ENCODE data around the gene ZNF334. TPM values are rescaled to one million over a fixed set of nuclear protein-coding genes. Genes with fewer than 3 reads are reported as not detected.
A peak's percentile ranks its signal among the peaks of the same experiment; 100 is the strongest.

The ZNF334 gene
- total RNA-seq (3.8 TPM), polyA plus RNA-seq (9.3 TPM)
- long read RNA-seq, donor 1 = 0 reads
- long read RNA-seq, donor 2, partial matches to known transcripts = 0 of 1 reads
- long read RNA-seq, donor 2, other reads (novel, unspliced or antisense) = 0 of 1 reads
- long read RNA-seq, donor 3, partial matches to known transcripts = 0 of 1 reads
- long read RNA-seq, donor 3, other reads (novel, unspliced or antisense) = 0 of 1 reads
- long read RNA-seq, donor 4, partial matches to known transcripts = 0 of 2 reads
- long read RNA-seq, donor 4, other reads (novel, unspliced or antisense) = 0 of 2 reads
- long read RNA-seq, donor 5, partial matches to known transcripts = 0 of 3 reads
- long read RNA-seq, donor 5, other reads (novel, unspliced or antisense) = 0 of 3 reads
- long read RNA-seq, donor 6 = 0 reads
- long read RNA-seq, donor 7, partial matches to known transcripts = 0 of 1 reads
- long read RNA-seq, donor 7, other reads (novel, unspliced or antisense) = 0 of 1 reads
- long read RNA-seq, donor 8, partial matches to known transcripts = 0 of 1 reads
- long read RNA-seq, donor 8, other reads (novel, unspliced or antisense) = 0 of 1 reads
- long read RNA-seq, donor 9 = 0 reads
- long read RNA-seq, donor 10, partial matches to known transcripts = 0 of 1 reads
- long read RNA-seq, donor 10, other reads (novel, unspliced or antisense) = 0 of 1 reads

DNA sequence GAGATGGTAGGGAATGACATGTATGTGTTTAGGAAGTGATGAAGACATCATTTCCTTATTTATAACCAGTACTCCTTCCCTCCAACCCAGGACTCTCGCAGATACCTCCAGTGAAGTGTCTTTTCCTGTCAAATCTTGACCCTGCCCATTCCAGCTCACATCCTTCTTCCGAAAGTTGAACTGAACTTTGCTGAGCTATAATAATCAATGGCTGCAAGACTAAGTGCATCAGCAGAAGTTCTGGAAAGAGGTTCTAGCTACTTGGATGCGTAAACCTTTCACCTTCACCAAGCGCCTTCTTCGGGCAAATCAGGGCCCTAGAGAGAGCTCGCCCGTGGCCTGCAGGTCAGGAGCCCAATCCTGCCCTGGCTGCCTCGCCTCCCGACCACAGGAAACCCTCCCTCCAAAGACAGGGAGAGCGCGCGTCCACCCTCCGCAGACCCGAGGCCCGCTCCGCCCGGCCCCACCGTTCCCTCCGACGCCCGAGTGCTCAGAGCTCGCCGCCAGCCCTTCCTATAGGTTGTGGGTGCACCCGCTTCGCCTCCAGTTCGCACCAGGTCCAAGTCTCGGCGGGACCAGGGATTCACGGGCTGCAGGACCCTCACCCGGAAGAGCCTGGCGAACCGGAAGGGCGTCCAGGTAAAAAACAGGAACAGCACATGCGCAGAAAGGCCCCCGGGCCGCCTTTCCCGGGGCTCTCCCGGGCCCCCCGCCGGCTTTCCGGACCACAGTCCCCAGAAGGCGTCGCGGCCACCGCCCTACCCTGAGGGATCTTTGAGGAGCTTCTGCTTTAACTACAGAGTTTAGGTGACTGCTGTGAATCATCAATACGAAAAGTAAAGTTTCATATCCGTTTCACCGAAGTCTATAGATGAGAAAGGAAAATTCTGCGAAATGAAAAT is at the start of gene ZNF334:
Gene ZNF334, minus strand, starts transcription at position 617 of the 902 bp plus-strand sequence. CDS start 1,457 bp downstream, outside the sequence.
- Histone ChIP-seq H3K27ac (ENCODE audit: low read depth in 1 of 2, low read length in 1 of 2) (no peak within 1 kb of the TSS), H3K27me3 (ENCODE audit: control insufficient read depth in 2 of 2, insufficient read depth in 1 of 2, low read length in 1 of 2) (peaks cover 4 to 5% of the 10 kb centered on the region in 2 donors), H3K36me3 (ENCODE audit: control insufficient read depth in 2 of 2, insufficient read depth in 2 of 2, low read length in 1 of 2) (no peaks in the 10 kb centered on the region), H3K4me1 (ENCODE audit: control insufficient read depth in 2 of 2, insufficient read depth in 2 of 2, low read length in 2 of 2) (peaks cover 0 to 4% of the 10 kb centered on the region in 2 donors), H3K9me3 (ENCODE audit: control insufficient read depth in 2 of 2, insufficient read depth in 1 of 2, low read length in 1 of 2) (no peaks in the 10 kb centered on the region), H3K4me3 (ENCODE audit: low read length in 2 of 2) (peak within 1 kb of the TSS; percentile 51 to 59)
- peak in 5 of 9 donors; percentile 9 to 37 (median 15) for DNase-seq (ENCODE audit: low read depth in 6 of 9, low spot score in 9 of 9)
- 6% methylated on average over 49 of the region's 49 CpGs for WGBS

DNA sequence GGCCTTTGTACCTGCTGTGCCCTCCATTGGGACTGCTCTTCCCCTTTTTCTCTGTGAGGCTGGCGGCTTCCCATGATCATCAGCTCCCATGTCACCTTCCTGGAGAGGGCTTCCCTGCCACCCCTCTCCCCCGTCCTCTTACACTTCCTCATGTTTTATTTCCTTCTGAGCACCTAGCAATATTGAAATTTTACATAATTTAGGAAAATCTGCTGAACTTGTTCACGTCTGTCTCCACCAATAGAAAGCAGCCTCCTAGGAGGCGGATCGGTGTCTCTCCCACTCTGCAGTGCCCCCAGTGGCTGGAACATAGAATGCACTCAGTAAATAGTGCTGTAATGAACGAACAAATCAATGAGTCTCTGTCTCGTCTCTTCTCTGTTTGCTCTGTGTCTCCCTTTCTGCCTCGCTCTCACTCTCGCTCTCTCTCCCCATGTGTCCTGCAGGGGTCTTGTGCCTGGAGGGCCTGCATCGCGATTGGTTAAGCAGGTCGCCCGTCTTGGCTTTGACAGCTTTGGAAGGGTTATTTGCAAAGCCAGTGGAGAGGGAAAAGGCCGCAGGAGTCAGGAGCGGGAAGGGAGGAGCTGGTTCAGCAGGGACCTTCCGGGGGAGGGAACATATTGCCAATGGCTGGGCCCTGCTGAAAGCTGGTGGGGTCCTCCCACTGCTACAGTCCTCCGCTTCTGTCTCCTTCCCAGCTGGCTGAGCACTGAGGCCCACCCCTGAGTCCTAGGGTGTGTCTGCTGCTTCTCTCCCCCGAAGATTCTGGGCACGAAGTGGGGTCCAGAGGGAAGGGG is 49.2 kb upstream of the ZNF334 start:
- Histone ChIP-seq H3K9me3 (ENCODE audit: control insufficient read depth in 2 of 2, insufficient read depth in 1 of 2, low read length in 1 of 2) (no peaks in the 10 kb centered on the region), H3K4me1 (ENCODE audit: control insufficient read depth in 2 of 2, insufficient read depth in 2 of 2, low read length in 2 of 2) (peaks cover 0 to 5% of the 10 kb centered on the region in 2 donors), H3K4me3 (ENCODE audit: low read length in 2 of 2) (no peak overlapping the region), H3K27ac (ENCODE audit: low read depth in 1 of 2, low read length in 1 of 2) (no peak overlapping the region), H3K27me3 (ENCODE audit: control insufficient read depth in 2 of 2, insufficient read depth in 1 of 2, low read length in 1 of 2) (no peaks in the 10 kb centered on the region), H3K36me3 (ENCODE audit: control insufficient read depth in 2 of 2, insufficient read depth in 2 of 2, low read length in 1 of 2) (no peaks in the 10 kb centered on the region)
- 34% methylated on average over 19 of the region's 19 CpGs for WGBS
- peak in 7 of 9 donors; percentile 21 to 68 (median 34) for DNase-seq (ENCODE audit: low read depth in 6 of 9, low spot score in 9 of 9)

DNA sequence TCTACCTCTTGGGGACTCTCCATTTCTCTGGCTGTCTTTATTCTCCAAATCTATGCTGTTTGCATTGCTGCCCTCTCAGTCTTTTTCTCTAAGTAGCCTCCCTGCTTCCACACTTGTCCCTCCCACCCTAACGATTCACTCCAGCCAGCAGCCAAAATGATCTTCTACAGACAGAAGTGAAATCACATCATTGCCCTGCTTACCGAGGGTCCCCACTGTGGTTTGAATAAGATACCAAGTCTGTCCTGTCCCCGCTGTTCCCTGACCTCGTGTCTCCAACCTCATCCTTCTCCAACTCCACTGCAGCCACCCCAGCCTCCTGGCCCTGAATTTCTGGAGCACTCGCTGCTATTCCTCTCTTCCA is 48.6 kb upstream of the ZNF334 start:
- DNase-seq (ENCODE audit: low read depth in 6 of 9, low spot score in 9 of 9) = no peak
- WGBS = 52% methylated on average over 5 of the region's 5 CpGs
- Histone ChIP-seq H3K27ac (ENCODE audit: low read depth in 1 of 2, low read length in 1 of 2) (no peak overlapping the region), H3K27me3 (ENCODE audit: control insufficient read depth in 2 of 2, insufficient read depth in 1 of 2, low read length in 1 of 2) (no peaks in the 10 kb centered on the region), H3K36me3 (ENCODE audit: control insufficient read depth in 2 of 2, insufficient read depth in 2 of 2, low read length in 1 of 2) (no peaks in the 10 kb centered on the region), H3K9me3 (ENCODE audit: control insufficient read depth in 2 of 2, insufficient read depth in 1 of 2, low read length in 1 of 2) (no peaks in the 10 kb centered on the region), H3K4me1 (ENCODE audit: control insufficient read depth in 2 of 2, insufficient read depth in 2 of 2, low read length in 2 of 2) (peaks cover 0 to 5% of the 10 kb centered on the region in 2 donors), H3K4me3 (ENCODE audit: low read length in 2 of 2) (no peak overlapping the region)

DNA sequence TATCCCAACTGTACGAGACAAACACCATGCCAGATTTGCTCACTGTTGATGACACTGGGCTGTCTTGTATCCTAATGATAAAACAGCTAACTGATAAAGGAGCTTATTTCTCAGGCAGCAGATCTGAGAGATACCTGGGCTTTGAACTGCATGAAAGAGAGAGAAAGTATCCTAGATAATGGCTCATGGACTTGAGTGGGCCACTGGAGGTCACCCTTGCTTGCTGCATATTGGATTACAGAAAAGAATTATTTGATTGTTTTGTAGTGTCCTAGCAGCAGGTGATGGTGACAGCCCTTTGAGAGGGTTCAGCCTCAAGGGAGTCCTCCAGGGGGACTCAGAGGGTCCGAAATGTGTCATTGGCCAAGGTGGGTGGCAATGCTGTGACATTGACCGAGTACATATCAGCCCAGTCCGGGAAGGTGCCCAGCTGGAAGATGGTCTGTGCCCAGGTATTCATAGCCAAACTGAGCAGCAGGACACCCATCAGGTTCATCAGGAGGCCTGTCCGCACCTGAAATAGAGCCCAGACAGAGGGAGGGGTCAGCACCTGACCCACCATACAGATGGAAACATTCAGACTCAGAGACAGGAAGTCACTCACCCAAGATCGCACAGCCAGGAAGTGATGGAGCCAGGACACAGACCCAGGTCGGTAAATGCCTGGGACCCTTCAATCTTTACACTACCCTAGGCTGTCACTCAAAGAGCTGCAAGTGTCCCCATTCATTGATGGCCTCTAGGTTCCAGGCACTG is 46.5 kb upstream of the ZNF334 start:
- no peaks in the 10 kb centered on the region for H3K27me3 ChIP-seq (ENCODE audit: control insufficient read depth in 2 of 2, insufficient read depth in 1 of 2, low read length in 1 of 2)
- H3K4me1 ChIP-seq (ENCODE audit: control insufficient read depth in 2 of 2, insufficient read depth in 2 of 2, low read length in 2 of 2) = peaks cover 0 to 5% of the 10 kb centered on the region in 2 donors
- no peak for DNase-seq (ENCODE audit: low read depth in 6 of 9, low spot score in 9 of 9)
- no peaks in the 10 kb centered on the region for H3K9me3 ChIP-seq (ENCODE audit: control insufficient read depth in 2 of 2, insufficient read depth in 1 of 2, low read length in 1 of 2)
- WGBS = 84% methylated on average over 7 of the region's 7 CpGs
- no peak overlapping the region for H3K27ac ChIP-seq (ENCODE audit: low read depth in 1 of 2, low read length in 1 of 2)
- no peaks in the 10 kb centered on the region for H3K36me3 ChIP-seq (ENCODE audit: control insufficient read depth in 2 of 2, insufficient read depth in 2 of 2, low read length in 1 of 2)
- no peak overlapping the region for H3K4me3 ChIP-seq (ENCODE audit: low read length in 2 of 2)

DNA sequence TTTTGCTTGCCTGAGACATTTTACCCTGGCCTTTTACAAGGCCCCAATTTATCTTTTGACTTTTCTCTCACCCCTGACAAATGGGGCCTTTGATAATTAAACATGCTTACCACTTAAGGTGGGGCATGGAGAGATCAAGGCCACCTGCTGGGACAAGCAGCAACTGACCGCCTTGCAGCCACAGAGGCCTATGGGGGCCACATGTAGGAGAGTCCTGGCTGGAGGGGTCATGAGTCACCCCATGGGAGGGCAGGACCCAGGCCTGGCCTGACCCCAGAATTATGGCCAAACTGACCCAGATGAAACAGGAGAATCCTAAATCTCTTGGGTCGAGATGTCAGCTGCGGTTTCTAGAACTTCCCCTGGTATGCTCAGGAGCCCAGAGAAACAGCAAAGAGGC is 45.6 kb upstream of the ZNF334 start:
- Histone ChIP-seq H3K4me1 (ENCODE audit: control insufficient read depth in 2 of 2, insufficient read depth in 2 of 2, low read length in 2 of 2) (peaks cover 0 to 5% of the 10 kb centered on the region in 2 donors), H3K36me3 (ENCODE audit: control insufficient read depth in 2 of 2, insufficient read depth in 2 of 2, low read length in 1 of 2) (no peaks in the 10 kb centered on the region), H3K27me3 (ENCODE audit: control insufficient read depth in 2 of 2, insufficient read depth in 1 of 2, low read length in 1 of 2) (no peaks in the 10 kb centered on the region), H3K4me3 (ENCODE audit: low read length in 2 of 2) (no peak overlapping the region), H3K9me3 (ENCODE audit: control insufficient read depth in 2 of 2, insufficient read depth in 1 of 2, low read length in 1 of 2) (no peaks in the 10 kb centered on the region), H3K27ac (ENCODE audit: low read depth in 1 of 2, low read length in 1 of 2) (no peak overlapping the region)
- WGBS = 96% methylated on average over 3 of the region's 3 CpGs
- no peak for DNase-seq (ENCODE audit: low read depth in 6 of 9, low spot score in 9 of 9)

DNA sequence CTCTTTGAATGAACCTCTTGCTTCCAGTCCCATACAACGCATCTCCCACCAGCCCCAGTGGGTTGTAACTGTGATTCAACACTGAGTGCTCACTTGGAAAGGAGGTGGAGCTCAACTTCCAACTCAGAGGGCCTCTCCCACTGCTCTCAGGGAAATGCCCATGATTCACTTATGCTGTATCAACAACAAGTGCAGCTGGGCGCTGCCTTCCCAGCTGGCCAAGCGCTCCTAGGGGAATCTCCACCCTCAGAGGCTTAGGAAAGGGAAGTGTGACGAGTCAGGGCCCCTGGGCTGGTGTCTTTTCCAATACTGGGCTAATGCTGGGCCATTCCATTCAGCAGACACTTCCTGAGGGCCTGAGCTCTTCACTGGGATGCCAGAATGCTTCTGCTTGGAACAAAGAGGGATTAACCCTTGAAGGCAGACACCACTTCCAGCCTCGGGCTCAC is 45.2 kb upstream of the ZNF334 start:
- 92% methylated on average over 5 of the region's 5 CpGs for WGBS
- DNase-seq (ENCODE audit: low read depth in 6 of 9, low spot score in 9 of 9) = peak in 1 of 9 donors; percentile 9

DNA sequence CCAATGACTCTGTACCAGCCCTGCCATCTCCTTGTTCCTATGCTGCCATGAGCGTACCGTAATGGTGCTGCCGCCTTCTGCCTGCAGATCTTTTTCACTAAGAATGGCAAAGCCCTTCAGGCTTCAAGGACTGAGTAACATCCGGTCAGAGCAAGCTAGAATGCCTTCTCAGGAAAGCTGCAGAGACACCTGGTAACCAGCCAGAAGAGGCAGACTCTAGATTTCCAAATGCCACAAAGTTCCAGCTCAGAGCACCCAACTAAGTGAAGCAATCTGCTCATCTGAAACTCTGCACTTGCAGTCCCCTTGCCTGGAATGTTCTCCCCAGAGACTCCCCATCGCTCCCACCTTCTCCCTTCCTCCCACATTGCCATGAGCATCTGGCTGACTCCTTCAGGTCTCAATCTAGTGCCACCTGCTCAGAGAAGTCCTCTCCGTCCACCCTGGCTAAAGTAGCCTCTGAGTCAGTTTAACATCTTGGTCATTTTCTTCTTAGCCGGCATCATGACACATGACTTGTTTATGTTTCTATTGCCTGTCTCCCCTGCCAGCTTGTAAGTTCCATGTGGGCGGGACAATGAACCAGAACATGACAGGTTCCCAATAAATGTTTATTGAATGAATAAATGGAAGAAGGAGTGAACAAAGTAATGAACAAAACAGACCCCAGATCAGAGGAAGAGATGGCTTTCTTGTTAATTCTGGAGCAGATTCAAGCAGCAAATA is 44.0 kb upstream of the ZNF334 start:
- DNase-seq (ENCODE audit: low read depth in 6 of 9, low spot score in 9 of 9) = no peak
- Histone ChIP-seq H3K27ac (ENCODE audit: low read depth in 1 of 2, low read length in 1 of 2) (no peak overlapping the region), H3K27me3 (ENCODE audit: control insufficient read depth in 2 of 2, insufficient read depth in 1 of 2, low read length in 1 of 2) (no peaks in the 10 kb centered on the region), H3K4me3 (ENCODE audit: low read length in 2 of 2) (no peak overlapping the region), H3K36me3 (ENCODE audit: control insufficient read depth in 2 of 2, insufficient read depth in 2 of 2, low read length in 1 of 2) (no peaks in the 10 kb centered on the region), H3K4me1 (ENCODE audit: control insufficient read depth in 2 of 2, insufficient read depth in 2 of 2, low read length in 2 of 2) (peaks cover 0 to 13% of the 10 kb centered on the region in 2 donors), H3K9me3 (ENCODE audit: control insufficient read depth in 2 of 2, insufficient read depth in 1 of 2, low read length in 1 of 2) (no peaks in the 10 kb centered on the region)
- 92% methylated on average over 8 of the region's 8 CpGs for WGBS

More for the DNA sequence above, 45.2 kb upstream of the ZNF334 start:
- Histone ChIP-seq H3K4me3 (ENCODE audit: low read length in 2 of 2) (no peak overlapping the region), H3K4me1 (ENCODE audit: control insufficient read depth in 2 of 2, insufficient read depth in 2 of 2, low read length in 2 of 2) (peaks cover 0 to 5% of the 10 kb centered on the region in 2 donors), H3K27ac (ENCODE audit: low read depth in 1 of 2, low read length in 1 of 2) (no peak overlapping the region), H3K27me3 (ENCODE audit: control insufficient read depth in 2 of 2, insufficient read depth in 1 of 2, low read length in 1 of 2) (no peaks in the 10 kb centered on the region), H3K36me3 (ENCODE audit: control insufficient read depth in 2 of 2, insufficient read depth in 2 of 2, low read length in 1 of 2) (no peaks in the 10 kb centered on the region), H3K9me3 (ENCODE audit: control insufficient read depth in 2 of 2, insufficient read depth in 1 of 2, low read length in 1 of 2) (no peaks in the 10 kb centered on the region)

Measured in thymus (tissue), 14 donors.